ENCODE measurements around the gene ACAP2. TPM values are rescaled to one million over a fixed set of nuclear protein-coding genes. Genes with fewer than 3 reads are reported as not detected.

The ACAP2 gene
- total and polyA plus RNA-seq, 3 donors from 2014 or later, result 31.6 to 78.2 (median 72.3) TPM

- TF ChIP-seq POLR2A (IDR thresholded peaks at IDR 0.05) (no peak), CTCF (IDR thresholded peaks at IDR 0.05) (no peak)
- H3K4me3 ChIP-seq, result no peak overlapping the region
- no peaks in the 10 kb centered on the region for H3K27me3 ChIP-seq
- DNase-seq, result no peak
- no peaks in the 10 kb centered on the region for H3K36me3 ChIP-seq (ENCODE audit: low read depth, missing control alignments)
- WGBS, 2 donors, result 76 to 80% methylated on average over 4 of the region's 4 CpGs
- no peak overlapping the region for H3K27ac ChIP-seq
- intact Hi-C loops (cut with DNase I; ENCODE audit: low total_unique reads), result no loop called here
- no peaks in the 10 kb centered on the region for H3K9me3 ChIP-seq
- no peaks in the 10 kb centered on the region for H3K4me1 ChIP-seq
These were observed 26.0 kb downstream of the ACAP2 start for GRCh38 chr3:195416795-195417194.

GRCh38 chr3:195411836-195412235 is 31.0 kb downstream of the ACAP2 start:
- no peaks in the 10 kb centered on the region for H3K36me3 ChIP-seq (ENCODE audit: low read depth, missing control alignments)
- TF ChIP-seq CTCF (IDR thresholded peaks at IDR 0.05), result no peak
- TF ChIP-seq POLR2A (IDR thresholded peaks at IDR 0.05), result no peak
- DNase-seq, result no peak
- H3K4me1 ChIP-seq, result no peaks in the 10 kb centered on the region
- no peak overlapping the region for H3K27ac ChIP-seq
- H3K4me3 ChIP-seq, result no peak overlapping the region
- H3K27me3 ChIP-seq, result no peaks in the 10 kb centered on the region
- H3K9me3 ChIP-seq, result no peaks in the 10 kb centered on the region
- intact Hi-C loops (cut with DNase I; ENCODE audit: low total_unique reads), result no loop called here

- no peaks in the 10 kb centered on the region for H3K27me3 ChIP-seq
- H3K36me3 ChIP-seq (ENCODE audit: low read depth, missing control alignments), result no peaks in the 10 kb centered on the region
- no peak overlapping the region for H3K27ac ChIP-seq
- 94 to 95% methylated on average over 4 of the region's 4 CpGs for WGBS, 2 donors
- intact Hi-C loops (cut with DNase I; ENCODE audit: low total_unique reads), result no loop called here
- no peak for TF ChIP-seq POLR2A (IDR thresholded peaks at IDR 0.05)
- no peak for TF ChIP-seq CTCF (IDR thresholded peaks at IDR 0.05)
- H3K9me3 ChIP-seq, result no peaks in the 10 kb centered on the region
- H3K4me1 ChIP-seq, result no peaks in the 10 kb centered on the region
- no peak for DNase-seq
- H3K4me3 ChIP-seq, result no peak overlapping the region
These were observed 32.3 kb downstream of the ACAP2 start for GRCh38 chr3:195410546-195410945.

GRCh38 chr3:195407531-195408409 is 35.0 kb downstream of the ACAP2 start:
- intact Hi-C loops (cut with DNase I; ENCODE audit: low total_unique reads), result no loop called here
- Histone ChIP-seq H3K36me3 (ENCODE audit: low read depth, missing control alignments) (no peaks in the 10 kb centered on the region), H3K4me1 (no peaks in the 10 kb centered on the region), H3K9me3 (no peaks in the 10 kb centered on the region), H3K27me3 (no peaks in the 10 kb centered on the region), H3K27ac (no peak overlapping the region), H3K4me3 (no peak overlapping the region)
- DNase-seq, result no peak
- WGBS, 2 donors, result 92% methylated on average over 12 of the region's 12 CpGs
- TF ChIP-seq CTCF (IDR thresholded peaks at IDR 0.05) (no peak), POLR2A (IDR thresholded peaks at IDR 0.05) (no peak)

- Histone ChIP-seq H3K4me1 (no peaks in the 10 kb centered on the region), H3K9me3 (no peaks in the 10 kb centered on the region), H3K27ac (no peak overlapping the region), H3K27me3 (no peaks in the 10 kb centered on the region), H3K36me3 (ENCODE audit: low read depth, missing control alignments) (no peaks in the 10 kb centered on the region), H3K4me3 (no peak overlapping the region)
- TF ChIP-seq POLR2A (IDR thresholded peaks at IDR 0.05) (no peak), CTCF (IDR thresholded peaks at IDR 0.05) (no peak)
- whole genome bisulfite sequencing, 2 donors, result 88 to 89% methylated on average over 2 of the region's 2 CpGs
- no peak for DNase-seq
- intact Hi-C loops (cut with DNase I; ENCODE audit: low total_unique reads), result no loop called here
These were observed 37.2 kb downstream of the ACAP2 start for GRCh38 chr3:195405651-195406050.

Measured in testis (tissue), 3 donors.